ENCODE data around the gene PDE4A.
"Not testable (repeated sequence)": the region's sequence is repeated elsewhere in the genome, so short reads cannot be mapped to it uniquely, and the experiment has no call there.

GRCh38 chr19:10458733-10459132 is 38.4 kb downstream of the PDE4A start:
- TF ChIP-seq ESRRA (IDR thresholded peaks at IDR 0.05; ENCODE audit: borderline replicate concordance, low read length); CTCF (IDR thresholded peaks at IDR 0.05); POLR2A (IDR thresholded peaks at IDR 0.05; ENCODE audit: low read length); SREBF2 (IDR thresholded peaks at IDR 0.05); CEBPB (IDR thresholded peaks at IDR 0.05); HDAC2 (IDR thresholded peaks at IDR 0.05); HMGXB4 (CRISPR knock-in tag; IDR thresholded peaks at IDR 0.05; ENCODE audit: borderline replicate concordance); MAX (IDR thresholded peaks at IDR 0.05); ZNF302 (CRISPR knock-in tag; IDR thresholded peaks at IDR 0.05); TFCP2L1 (CRISPR knock-in tag; IDR thresholded peaks at IDR 0.05): not testable (repeated sequence)

Measured in A549 (cell line).